Stimulated activated CD4-positive, alpha-beta T cell treated with anti-CD3 and anti-CD28 coated beads, Interleukin-2, amount 100 ng/mL, for 24 hours (primary cell): ENCODE results near the gene IL20RA.
"Not testable (repeated sequence)": the region's sequence is repeated elsewhere in the genome, so short reads cannot be mapped to it uniquely, and the experiment has no call there.

Experiments used
- DNase-seq, 2 donors: peaks; one replicate each; pipeline ENCODE4 v3.0.0-alpha.2; 2020

The IL20RA gene, protein sequence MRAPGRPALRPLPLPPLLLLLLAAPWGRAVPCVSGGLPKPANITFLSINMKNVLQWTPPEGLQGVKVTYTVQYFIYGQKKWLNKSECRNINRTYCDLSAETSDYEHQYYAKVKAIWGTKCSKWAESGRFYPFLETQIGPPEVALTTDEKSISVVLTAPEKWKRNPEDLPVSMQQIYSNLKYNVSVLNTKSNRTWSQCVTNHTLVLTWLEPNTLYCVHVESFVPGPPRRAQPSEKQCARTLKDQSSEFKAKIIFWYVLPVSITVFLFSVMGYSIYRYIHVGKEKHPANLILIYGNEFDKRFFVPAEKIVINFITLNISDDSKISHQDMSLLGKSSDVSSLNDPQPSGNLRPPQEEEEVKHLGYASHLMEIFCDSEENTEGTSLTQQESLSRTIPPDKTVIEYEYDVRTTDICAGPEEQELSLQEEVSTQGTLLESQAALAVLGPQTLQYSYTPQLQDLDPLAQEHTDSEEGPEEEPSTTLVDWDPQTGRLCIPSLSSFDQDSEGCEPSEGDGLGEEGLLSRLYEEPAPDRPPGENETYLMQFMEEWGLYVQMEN

DNA sequence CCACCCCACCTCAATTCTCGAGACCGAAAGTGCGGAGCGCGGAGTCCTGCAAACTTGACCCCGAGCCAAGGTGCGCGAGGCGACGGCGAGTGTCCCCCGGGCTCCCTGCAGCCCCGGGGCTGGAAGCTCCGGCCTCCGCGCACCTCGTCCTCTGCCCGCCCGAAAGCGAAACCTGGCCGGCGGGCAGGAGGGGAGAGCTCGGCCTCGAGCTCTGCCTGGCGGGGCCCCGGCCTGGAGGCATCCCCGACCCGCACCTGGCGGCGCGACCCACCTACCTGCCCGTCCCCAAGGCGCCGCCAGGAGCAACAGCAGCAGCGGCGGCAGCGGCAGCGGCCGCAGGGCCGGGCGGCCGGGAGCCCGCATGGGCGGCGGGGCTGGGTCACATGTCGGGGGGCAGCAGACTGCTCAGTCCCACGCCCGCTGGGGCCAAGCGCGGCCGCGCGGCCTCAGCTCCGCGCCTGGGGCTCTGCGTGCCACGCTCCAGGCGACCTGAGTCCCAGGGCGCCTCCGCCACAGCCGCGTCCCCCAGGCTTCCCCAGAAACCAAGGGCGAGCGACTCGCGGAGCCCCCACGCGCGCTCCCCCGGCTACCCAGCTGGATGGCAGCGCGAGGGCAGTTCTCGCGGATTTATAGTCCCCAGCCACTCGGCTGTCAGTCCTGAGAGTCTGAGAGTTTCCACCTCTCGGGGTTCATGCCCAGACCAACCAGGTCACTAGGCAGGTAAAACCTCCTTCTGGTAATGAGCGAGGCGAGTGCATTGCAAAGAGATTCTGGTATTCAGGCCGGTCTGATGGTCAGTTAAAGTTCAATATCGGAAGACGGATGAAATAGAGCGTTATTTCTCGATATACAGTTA lies at the start of gene IL20RA:
IL20RA (minus strand) TSS at position 600 of the 856 bp plus-strand sequence; CDS start at position 363, 237 bp downstream.
- peak in 1 of 2 donors; percentile 13 for DNase-seq

DNA sequence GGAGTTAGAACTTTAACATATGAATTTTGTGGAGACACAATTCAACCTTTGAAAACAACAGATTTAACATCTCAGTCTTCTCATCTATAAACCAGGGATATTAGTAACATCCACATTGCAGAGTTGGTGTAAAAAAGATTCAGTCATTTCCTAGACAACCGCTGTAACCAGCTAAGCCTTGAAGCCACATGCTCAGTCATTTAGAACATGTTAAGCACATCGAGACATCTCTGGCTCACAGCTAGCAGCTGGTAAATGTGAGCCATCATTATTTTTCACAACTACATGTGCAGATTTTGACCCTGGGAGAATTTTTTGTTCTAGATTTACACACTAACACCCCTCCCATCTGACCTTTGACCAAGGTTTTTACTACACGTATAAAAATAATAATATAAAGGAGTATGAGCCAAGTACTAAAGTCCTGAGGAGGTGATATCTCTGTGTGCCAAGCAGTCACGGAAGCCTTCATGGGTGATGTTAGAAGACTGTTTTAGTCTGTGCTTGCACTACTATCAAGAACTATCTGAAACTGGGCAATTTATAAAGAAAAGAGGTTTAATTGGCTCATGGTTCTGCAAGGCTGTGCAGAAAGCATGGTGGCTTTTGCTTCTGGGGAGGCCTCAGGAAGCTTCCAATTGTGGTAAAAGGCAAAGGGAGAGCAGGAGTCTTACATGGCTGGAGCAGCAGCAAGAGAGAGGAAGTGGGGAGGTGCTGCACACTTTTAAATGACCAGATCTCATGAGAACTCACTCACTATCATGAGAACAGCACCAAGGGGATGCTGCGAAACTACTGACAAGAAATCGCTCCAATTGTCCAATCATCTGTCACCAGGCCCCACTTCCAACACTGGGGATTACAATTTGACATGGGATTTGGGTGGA lies 48.7 kb upstream of the IL20RA start:
- DNase-seq = no peak

DNA sequence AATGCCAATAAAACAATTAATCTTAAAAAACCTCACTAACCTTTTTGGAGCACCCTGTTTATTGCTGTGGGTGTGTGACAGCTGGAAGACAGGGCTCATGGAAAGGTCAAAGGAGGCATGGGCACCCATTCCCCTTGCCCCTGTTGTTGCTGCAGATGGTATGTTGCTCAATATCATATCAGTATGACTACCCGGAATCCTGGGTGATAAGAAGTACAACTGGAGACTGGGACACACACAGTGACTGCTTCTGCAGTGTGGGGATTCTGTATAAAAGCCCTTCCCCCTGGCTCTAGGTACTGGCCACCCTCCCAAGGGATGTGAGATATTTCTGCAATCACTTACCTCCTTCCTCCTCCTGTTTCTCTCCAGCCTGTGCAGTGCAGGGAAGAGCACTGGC lies 47.3 kb upstream of the IL20RA start:
- no peak for DNase-seq

DNA sequence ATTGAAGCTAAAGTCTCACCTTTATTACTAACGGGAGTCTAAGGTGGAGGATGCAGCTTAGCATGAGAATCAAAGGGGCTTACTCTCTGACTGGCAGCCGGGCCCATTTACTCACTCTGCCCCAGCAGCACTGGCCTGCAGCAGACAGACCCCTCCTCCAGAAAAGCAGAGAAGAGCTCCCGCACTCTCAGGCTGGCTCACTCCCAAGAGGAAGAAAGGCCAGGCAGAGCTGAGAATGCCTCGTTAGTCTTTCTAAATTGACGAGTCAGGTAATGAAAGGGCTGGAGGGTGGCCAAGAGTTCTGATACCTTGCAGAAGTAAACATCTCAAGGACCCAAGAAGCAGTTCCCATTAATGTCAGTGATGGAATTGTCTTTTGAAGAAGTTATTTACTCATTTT lies 44.5 kb upstream of the IL20RA start:
- DNase-seq = no peak

DNA sequence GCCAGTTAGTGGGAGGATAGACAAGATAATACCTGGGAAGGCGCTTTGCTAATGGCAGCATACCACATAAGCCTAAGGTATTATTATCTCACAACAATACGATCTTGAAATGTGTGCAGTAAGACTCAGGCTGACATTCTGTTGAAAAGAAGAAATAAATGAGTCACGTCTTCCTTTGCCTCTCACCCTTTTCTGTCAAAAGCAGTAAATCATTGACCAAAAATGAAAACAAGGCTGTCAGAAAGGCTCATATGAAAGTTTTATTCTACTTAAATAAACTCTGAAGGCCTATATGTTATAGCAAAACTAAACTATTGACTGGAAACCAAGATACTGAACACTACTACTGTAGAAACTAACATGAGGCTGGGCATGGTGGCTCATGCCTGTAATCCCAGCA lies 43.1 kb upstream of the IL20RA start:
- no peak for DNase-seq

DNA sequence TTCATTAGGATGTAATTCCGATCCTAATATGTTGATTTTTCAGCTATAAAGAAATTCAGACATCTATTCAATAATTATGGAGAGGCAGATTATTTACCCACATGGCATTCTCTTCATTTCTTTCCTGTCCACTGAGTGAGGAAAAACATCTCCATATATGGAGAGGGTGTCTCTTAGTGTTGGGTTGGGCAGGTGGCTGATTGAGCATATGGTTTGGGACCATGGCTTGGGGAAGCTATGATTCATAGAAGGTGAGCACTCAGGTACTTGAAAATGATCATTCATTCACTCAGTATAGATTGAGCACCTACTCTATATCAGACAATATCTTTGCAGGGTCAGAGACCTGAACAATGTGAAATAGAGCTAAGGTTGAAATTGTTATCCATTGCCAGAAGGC lies 41.3 kb upstream of the IL20RA start:
- no peak for DNase-seq

DNA sequence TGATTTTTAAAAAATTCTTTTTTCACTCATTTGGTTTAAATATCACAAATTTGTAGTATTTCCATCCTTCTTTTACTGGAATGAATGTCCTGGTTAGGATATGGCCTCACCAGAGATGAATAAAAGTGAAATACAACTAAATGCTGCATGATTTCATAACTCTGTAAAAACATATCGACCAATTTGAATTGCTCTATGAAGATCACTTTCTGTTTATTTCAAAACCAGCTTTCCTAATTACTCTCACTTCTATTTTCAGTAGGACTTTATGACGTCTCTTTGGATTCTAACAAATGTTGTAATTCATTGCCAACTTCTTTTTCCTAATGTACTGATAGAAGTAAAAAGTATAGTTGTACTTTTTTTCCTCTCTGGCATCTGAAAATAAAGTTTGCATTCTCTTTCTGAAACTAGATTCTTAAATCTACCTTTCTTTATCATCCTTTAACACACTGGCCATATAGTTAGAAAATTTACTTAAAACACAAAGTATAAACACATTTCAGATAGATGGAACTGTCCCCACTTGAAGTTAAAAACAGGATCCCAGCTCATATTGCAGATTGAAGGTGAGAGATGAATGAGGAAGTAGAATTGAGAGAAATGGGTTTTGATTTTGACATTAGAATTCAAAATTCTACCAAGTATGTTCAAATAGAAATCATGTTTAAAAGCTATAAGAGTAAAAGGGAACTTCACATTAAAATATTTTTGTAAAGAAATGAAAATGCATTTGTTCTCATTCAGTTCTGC lies 40.3 kb upstream of the IL20RA start:
- no peak for DNase-seq

DNA sequence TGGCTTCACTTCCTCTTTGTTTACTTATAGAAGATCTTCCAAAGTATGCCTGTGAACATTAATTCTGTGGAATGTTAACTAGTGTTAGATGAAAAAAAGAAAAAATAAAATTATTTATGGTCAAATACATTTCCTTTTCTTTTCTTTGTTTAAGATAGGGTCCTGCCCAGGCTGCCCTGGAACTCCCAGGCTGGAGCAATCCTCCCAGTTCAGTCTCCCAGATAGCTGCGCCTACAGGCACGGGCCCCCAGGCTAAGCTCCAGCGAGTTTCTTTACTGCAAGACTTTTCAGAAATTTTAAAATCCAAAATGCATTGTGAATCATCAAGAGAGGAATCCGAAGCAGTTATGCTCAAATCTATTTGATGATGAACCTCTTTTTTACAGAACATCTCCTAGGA lies 39.3 kb upstream of the IL20RA start:
- no peak for DNase-seq

DNA sequence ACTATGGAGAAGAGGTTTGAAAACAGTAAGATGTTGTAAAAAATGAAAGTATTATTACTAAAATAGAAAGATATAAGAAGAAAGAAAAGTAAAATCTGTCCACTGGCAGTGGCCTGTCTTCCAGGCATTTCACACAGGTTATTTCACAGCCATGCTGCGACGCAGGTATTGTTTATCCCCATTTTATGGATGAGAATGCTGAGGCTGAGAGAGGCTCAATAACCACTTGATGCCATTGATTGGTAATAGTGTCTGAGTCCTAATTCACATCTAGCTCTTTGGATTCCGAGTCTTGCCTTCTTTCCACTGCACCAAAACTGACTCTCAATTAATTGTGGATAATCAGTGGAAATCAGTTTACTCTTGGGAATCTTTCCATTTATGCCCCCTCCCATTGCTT lies 37.2 kb upstream of the IL20RA start:
- DNase-seq = no peak

DNA sequence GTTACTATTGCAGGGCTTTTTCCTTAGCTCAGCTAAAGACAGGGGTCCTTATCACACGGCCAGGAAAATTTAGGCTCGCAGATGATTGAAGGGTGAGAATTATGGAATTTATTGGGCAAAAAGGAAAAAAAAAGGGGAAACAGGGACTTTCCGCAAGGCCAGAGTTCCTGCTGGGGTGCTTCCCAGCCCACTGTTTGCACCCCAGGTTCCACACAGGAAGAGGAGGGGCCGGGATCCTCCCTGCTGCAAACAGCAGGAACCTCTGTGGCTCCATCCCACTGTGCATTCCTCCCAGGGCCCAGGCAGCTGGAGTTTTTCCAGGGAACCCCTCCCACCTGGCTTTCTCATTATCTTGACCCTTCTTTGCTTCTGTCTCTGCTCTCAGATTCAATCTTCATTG lies 35.9 kb upstream of the IL20RA start:
- no peak for DNase-seq

DNA sequence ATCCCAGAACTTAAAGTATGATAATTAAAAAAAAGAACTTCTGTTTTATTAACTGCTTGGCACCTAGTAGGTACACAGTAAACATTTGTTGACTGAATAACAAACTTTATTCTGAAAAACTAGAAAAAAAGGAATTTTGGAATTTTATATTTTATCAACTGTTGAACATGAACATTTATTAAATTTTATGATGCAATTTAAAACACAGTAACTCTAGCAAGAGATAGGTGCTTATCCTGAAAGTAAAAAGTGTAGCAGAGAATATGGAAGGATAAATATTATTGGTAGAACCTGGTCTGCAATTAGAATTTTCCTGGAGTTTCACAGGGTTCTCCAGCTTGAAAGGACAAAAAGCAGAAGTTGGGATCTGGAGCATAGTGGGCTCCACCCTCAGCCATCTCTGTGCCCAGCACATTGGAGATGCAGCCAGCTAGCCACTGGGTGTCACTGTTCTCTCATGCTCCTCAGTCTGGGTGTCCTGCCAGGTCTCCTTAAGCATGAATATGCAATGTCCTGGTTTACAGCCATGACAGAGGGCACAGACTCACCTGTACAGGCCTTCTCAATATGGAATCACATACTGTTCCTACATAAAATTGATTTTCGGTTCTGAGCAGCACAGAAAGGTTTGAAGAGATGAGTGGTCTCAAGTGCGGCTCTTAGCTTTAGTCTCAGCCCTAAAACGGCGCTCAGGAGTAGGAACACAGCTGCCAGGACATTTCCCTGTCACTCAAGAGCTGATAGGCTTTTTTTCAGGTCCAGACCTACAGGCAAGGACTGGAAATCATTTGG lies 31.7 kb upstream of the IL20RA start:
- peak; percentile 53 to 55 for DNase-seq

DNA sequence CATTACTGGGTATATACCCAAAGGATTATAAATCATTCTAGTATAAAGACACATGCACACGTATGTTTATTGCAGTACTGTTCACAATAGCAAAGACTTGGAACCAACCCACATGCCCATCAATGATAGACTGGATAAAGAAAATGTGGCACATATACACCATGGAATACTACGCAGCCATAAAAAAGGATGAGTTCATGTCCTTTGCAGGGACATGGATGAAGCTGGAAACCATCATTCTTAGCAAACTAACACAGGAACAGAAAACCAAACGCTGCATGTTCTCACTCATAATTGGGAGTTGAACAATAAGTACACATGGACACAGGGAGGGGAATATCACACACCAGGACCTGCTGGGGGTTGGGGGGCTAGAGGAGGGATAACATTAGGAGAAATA lies 31.0 kb upstream of the IL20RA start:
- not testable (repeated sequence) for DNase-seq

DNA sequence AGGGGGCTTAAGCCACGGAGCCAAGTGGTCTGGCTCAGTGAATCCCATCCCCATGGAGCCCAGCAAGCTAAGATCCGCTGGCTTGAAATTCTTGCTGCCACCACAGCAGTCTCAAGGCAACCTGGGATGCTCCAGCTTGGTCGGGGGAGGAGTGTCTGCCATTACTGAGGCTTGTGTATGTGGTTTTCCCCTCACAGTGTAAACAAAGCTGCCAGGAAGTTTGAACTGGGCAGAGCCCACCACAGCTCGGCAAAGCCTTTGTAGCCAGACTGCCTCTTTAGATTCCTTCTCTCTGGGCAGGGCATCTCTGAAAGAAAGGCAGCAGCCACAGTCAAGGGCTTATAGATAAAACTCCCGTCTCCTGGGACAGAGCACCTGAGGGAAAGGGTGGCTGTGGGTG lies 25.5 kb upstream of the IL20RA start:
- no peak for DNase-seq

DNA sequence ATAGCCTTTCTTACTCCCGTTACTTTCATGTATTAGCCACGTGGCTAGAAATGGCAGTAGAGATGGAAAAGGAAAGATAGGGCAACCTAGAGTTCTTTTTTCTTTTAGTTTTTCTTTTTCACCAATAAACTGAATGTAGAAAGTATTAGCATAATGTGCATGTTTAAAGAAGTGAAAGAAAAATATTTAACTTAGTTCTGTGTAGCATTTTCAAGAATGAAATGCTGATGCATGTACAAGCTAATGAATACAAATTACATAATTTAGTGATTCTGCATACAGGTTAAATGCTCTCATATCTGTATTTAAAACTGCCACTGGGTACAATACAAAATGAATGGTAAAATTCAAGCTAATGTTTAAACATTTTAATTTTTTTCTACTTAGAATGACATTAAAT lies 22.6 kb upstream of the IL20RA start:
- no peak for DNase-seq

DNA sequence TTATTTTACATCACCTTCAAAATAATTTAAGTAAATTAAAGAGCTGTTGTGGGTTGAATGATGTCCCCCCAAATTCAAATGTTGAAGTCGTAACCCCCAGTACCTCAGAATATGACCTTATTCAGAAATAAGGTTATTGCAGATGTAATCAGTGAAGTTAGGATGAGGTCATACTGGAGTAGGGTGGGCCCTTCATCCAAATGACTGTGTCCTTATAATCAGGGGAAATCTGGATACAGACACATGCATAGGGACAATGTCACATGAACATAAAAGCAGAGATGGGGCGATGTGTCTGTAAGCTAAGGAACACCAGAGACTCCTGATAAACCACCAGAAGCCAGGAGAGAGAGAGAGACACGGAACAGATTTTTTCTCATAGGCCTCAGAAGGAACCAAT lies 13.3 kb upstream of the IL20RA start:
- no peak for DNase-seq

DNA sequence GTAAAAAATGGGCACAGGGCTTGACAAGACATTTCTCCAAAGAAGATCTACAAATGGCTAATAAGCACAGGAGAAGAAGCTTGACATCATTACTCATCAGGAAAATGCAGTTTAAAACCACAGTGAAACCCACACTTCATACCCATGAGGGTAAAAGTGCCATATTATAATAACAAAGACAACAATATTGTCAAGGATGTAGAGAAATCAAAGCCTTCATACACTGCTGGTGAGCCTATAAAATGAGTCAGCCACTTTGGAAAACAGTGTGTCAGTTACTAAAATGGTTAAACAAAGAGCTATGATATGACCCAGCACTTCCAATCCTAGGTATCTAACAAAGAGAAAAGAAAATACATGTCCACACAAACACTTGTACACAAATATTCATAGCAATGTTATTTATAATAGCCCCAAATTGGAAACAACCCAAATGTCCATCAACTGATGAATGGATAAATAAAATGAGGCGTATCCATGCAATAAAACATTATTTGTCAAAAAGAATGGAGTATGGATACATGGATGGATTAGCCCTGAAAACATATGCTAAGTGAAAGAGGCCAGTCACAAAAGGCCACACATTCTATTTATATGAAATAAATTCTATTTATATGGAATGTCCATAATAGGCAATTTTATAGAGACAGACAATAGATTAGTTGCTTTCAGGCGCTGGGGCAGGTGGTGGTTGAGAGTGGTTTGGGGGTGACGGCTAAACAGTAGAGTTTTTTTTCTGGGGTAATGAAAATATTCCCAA lies 11.5 kb upstream of the IL20RA start:
- no peak for DNase-seq

DNA sequence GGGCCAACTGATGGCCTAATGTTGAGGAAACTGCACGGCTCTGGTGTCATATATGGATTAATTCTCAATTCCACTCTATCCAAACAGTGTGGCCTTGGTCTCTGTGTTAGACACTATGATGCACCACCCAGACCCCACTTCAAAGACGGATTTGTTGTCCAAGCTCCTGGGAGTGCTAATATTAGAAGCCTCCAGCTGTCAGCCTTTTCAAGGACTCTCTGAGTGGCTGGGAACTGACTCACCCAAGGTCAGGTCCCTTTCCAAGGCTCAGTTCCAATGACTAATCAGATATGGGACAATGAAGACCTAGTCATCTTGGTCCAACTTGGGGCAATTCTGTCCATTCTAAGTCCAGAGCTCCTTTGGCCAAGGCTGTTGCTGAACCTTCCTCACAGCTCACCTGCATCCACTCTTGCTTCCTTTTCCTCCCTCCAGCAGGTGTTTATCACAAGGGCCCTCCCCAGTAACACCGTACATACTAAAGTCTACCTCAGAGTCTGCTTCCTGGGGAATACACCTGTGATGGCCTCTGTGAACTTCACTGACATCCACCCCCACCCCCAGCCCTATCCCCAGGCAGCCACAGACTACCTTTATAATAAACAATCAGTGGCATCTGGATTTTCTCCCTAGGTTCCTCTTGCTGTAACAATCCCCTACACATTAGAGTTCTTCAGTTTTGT lies 7.2 kb upstream of the IL20RA start:
- DNase-seq = no peak

DNA sequence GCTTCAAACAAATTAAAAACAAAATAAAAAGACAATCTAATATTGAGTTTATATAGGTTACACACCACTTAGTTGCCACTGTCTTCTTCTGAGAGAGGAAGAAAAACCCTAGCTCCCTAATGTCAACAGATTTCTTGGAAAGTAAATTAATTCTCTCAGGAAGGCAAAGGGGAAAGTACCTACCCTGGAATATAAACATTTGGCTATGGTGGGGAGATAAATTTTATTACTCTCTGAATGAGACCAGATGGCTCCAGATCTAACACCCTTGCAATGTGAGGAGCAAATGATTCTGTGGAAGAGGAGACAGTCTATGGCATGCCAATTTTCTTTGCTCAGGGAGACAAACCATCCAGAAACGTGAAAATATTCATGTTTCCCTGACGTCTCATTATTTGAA lies 4.3 kb upstream of the IL20RA start:
- DNase-seq = no peak

DNA sequence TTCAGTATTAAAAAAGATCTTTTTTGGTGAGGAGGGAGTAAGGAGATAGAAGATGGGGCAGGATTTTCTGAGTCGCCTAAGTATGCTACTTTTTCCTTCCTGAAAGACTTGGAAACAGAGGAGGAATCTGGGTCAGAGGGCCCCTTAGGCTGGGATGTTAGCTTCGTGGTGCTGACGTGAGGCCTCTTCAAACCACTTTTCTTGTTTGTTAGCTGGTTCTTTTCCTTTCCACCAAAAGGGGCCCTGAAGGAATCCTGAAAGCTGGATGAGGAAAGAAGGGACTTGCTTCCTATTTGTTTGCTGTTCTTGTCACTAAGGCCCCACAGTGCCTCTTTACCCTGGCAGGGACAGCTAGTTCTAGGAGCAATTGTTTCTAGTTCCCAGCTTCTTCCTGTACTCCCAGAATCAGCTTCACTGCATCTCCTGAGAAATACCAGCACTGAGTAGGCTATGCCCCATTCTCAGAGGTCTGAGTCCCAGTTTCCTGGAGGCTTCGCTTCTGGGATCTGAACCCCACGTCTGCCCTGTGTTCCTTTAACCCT lies 2.2 kb upstream of the IL20RA start:
- DNase-seq = no peak
